Measurements from ENCODE around the gene LACTB.

GRCh38 chr15:63124506-63124905 lies 2.8 kb downstream of the LACTB start:
- no peak for TF ChIP-seq CTCF (IDR thresholded peaks at IDR 0.05)
- TF ChIP-seq POLR2A (IDR thresholded peaks at IDR 0.05) = no peak
- TF ChIP-seq POLR2AphosphoS5 (IDR thresholded peaks at IDR 0.05) = no peak

Data from prostate gland (tissue), 2 donors.